Fibroblast of lung (primary cell): ENCODE measurements around the gene PCDHB3. TPM values are rescaled to one million over a fixed set of nuclear protein-coding genes. Genes with fewer than 3 reads are reported as not detected.

Source experiments
- DNase-seq, 2 donors: peaks; one replicate each; pipeline versions ENCODE4 v3.0.0 to v3.0.0-alpha.2; 2010; ENCODE audit warnings: low read depth in 2 of 2
- H2AFZ ChIP-seq: 2 replicates; pipeline ENCODE4 v1.5.1; 2012; ENCODE audit warnings: low read length, control low read depth, inconsistent platforms
- H3K27ac ChIP-seq: 2 replicates; pipeline ENCODE4 v1.5.1; 2011; ENCODE audit warnings: low read length, control low read depth; ENCODE audit not compliant: insufficient read depth
- H3K27me3 ChIP-seq: 2 replicates; pipeline ENCODE4 v1.5.1; 2011; ENCODE audit warnings: mild to moderate bottlenecking, low read length; ENCODE audit not compliant: control insufficient read depth, insufficient read depth
- H3K36me3 ChIP-seq: 2 replicates; pipeline ENCODE4 v1.5.1; 2011; ENCODE audit warnings: low read length; ENCODE audit not compliant: control insufficient read depth, insufficient read depth
- H3K4me1 ChIP-seq: 2 replicates; pipeline ENCODE4 v1.5.1; 2011; ENCODE audit warnings: low read length; ENCODE audit not compliant: control insufficient read depth, insufficient read depth; ENCODE audit errors: extremely low read depth
- H3K4me2 ChIP-seq: 2 replicates; pipeline ENCODE4 v1.5.1; 2011; ENCODE audit warnings: low read length, control low read depth; ENCODE audit not compliant: insufficient read depth; ENCODE audit errors: extremely low read depth
- H3K4me3 ChIP-seq, 4 experiments: fragments of 200-600 bp in 1 of 4; sonication (generic) in 1 of 4; replicated peaks in 1 of 4; 2 replicates each; pipeline ENCODE4 v1.5.1; 2011 to 2016; ENCODE audit warnings: low read length in 4 of 4, low read depth in 3 of 4, mild to moderate bottlenecking in 3 of 4, control low read depth in 2 of 4, inconsistent platforms in 1 of 4, mixed read lengths in 1 of 4; ENCODE audit not compliant: insufficient read depth in 1 of 4; ENCODE audit errors: control extremely low read depth in 1 of 4
- H3K79me2 ChIP-seq: 2 replicates; pipeline ENCODE4 v1.5.1; 2012; ENCODE audit warnings: mild to moderate bottlenecking, low read length, inconsistent platforms; ENCODE audit not compliant: control insufficient read depth, insufficient read depth
- H3K9ac ChIP-seq: 2 replicates; pipeline ENCODE4 v1.5.1; 2011; ENCODE audit warnings: mild to moderate bottlenecking, low read length, control low read depth; ENCODE audit not compliant: insufficient read depth
- H3K9me3 ChIP-seq: 2 replicates; pipeline ENCODE4 v1.5.1; 2012; ENCODE audit warnings: low read depth, low read length; ENCODE audit not compliant: control insufficient read depth, insufficient read depth
- H4K20me1 ChIP-seq: 2 replicates; pipeline ENCODE4 v1.5.1; 2011; ENCODE audit warnings: low read length; ENCODE audit not compliant: control insufficient read depth, insufficient read depth; ENCODE audit errors: extremely low read depth
- CTCF ChIP-seq, 2 donors: IDR thresholded peaks in 1 of 2; conservative IDR thresholded peaks in 1 of 2; 1 replicate in 1 of 2; 2 replicates in 1 of 2; pipeline ENCODE4 v1.5.1; 2011 to 2012; ENCODE audit warnings: low read length in 2 of 2, control low read depth in 1 of 2, inconsistent platforms in 1 of 2, low read depth in 1 of 2, mild to moderate bottlenecking in 1 of 2
- EZH2 ChIP-seq: IDR thresholded peaks from 2 replicates; pipeline ENCODE4 v1.5.1; 2012; ENCODE audit warnings: low read length, control low read depth, mild to moderate bottlenecking; ENCODE audit errors: missing control alignments
- polyA plus RNA-seq, 2 donors: library from polyadenylated mRNA; depleted of rRNA in 1 of 2; stranded (reverse) in 1 of 2; unstranded in 1 of 2; fragments of >200 nt; gene quantifications; 2 replicates each; pipeline ENCODE4 v1.2.1, GENCODE V29; 2011 to 2012; ENCODE audit warnings: missing spikeins in 1 of 2
- total RNA-seq: library from RNA; depleted of rRNA; stranded (reverse); fragments of >200 nt; gene quantifications from 2 replicates; pipeline ENCODE4 v1.2.1, GENCODE V29; 2014

The PCDHB3 gene
- total and polyA plus RNA-seq, 2 donors (not counting 1 experiment from before 2014, with no cell fraction given): 1.7 to 2.3 TPM

- no peaks in the 10 kb centered on the region for H3K36me3 ChIP-seq
- no peak overlapping the region for H3K9ac ChIP-seq
- H3K27ac ChIP-seq: no peak overlapping the region
- no peaks in the 10 kb centered on the region for H3K27me3 ChIP-seq
- no peak for DNase-seq
- peak overlapping the region in 1 of 4 experiments; percentile 32 for H3K4me3 ChIP-seq
- no peaks in the 10 kb centered on the region for H3K9me3 ChIP-seq
- TF ChIP-seq EZH2 (no peak), CTCF (conservative IDR thresholded peaks at IDR 0.05 in 1 of 2, IDR thresholded peaks at IDR 0.05 in 1 of 2; ENCODE audit: low read depth in 1 of 2, low read length in 2 of 2) (no peak)
- H3K4me1 ChIP-seq: no peaks in the 10 kb centered on the region
- H3K4me2 ChIP-seq: no peak overlapping the region
- H4K20me1 ChIP-seq: no peaks in the 10 kb centered on the region
- no peaks in the 10 kb centered on the region for H3K79me2 ChIP-seq
- H2AFZ ChIP-seq: no peak overlapping the region
Observed at GRCh38 chr5:141077826-141078225, 22.4 kb upstream of the PCDHB3 start.

GRCh38 chr5:141082228-141082627 lies 18.0 kb upstream of the PCDHB3 start:
- no peak overlapping the region for H3K27ac ChIP-seq
- H3K9me3 ChIP-seq: no peaks in the 10 kb centered on the region
- no peaks in the 10 kb centered on the region for H3K4me1 ChIP-seq
- no peaks in the 10 kb centered on the region for H3K36me3 ChIP-seq
- no peak overlapping the region for H3K9ac ChIP-seq
- H3K4me3 ChIP-seq: no peak overlapping the region
- no peak for TF ChIP-seq CTCF (conservative IDR thresholded peaks at IDR 0.05 in 1 of 2, IDR thresholded peaks at IDR 0.05 in 1 of 2; ENCODE audit: low read depth in 1 of 2, low read length in 2 of 2)
- no peak for TF ChIP-seq EZH2
- DNase-seq: no peak
- H4K20me1 ChIP-seq: no peaks in the 10 kb centered on the region
- H3K27me3 ChIP-seq: no peaks in the 10 kb centered on the region
- H2AFZ ChIP-seq: no peak overlapping the region
- no peak overlapping the region for H3K4me2 ChIP-seq
- no peaks in the 10 kb centered on the region for H3K79me2 ChIP-seq

- no peak overlapping the region for H2AFZ ChIP-seq
- DNase-seq: peak; percentile 38 to 43
- no peaks in the 10 kb centered on the region for H3K36me3 ChIP-seq
- H4K20me1 ChIP-seq: no peaks in the 10 kb centered on the region
- no peaks in the 10 kb centered on the region for H3K4me1 ChIP-seq
- no peak overlapping the region for H3K27ac ChIP-seq
- H3K4me2 ChIP-seq: no peak overlapping the region
- no peaks in the 10 kb centered on the region for H3K27me3 ChIP-seq
- H3K9ac ChIP-seq: no peak overlapping the region
- peak overlapping the region in 2 of 4 experiments; percentile 48 to 49 for H3K4me3 ChIP-seq
- TF ChIP-seq EZH2: no peak
- TF ChIP-seq CTCF (conservative IDR thresholded peaks at IDR 0.05 in 1 of 2, IDR thresholded peaks at IDR 0.05 in 1 of 2; ENCODE audit: low read depth in 1 of 2, low read length in 2 of 2): peak; percentile 46 to 49
- H3K79me2 ChIP-seq: no peaks in the 10 kb centered on the region
- H3K9me3 ChIP-seq: no peaks in the 10 kb centered on the region
Observed at GRCh38 chr5:141084487-141084989, 15.7 kb upstream of the PCDHB3 start.
